Hepatocyte (in vitro differentiated cells): Measurements from ENCODE around the gene ITGB1. TPM values are rescaled to one million over a fixed set of nuclear protein-coding genes. Genes with fewer than 3 reads are reported as not detected.

ENCODE experiments used
- DNase-seq: peaks from one replicate; pipeline ENCODE4 v3.0.0-alpha.2; 2016; ENCODE audit warnings: low spot score
- H2AFZ ChIP-seq: fragments of 200-600 bp; sonication (generic); 2 replicates; pipeline ENCODE4 v1.6.0; 2016; ENCODE audit warnings: antibody characterized with exemption, mild to moderate bottlenecking
- H3K27ac ChIP-seq: fragments of 200-600 bp; sonication (generic); 2 replicates; pipeline ENCODE4 v1.5.1; 2016; ENCODE audit warnings: mild to moderate bottlenecking
- H3K27me3 ChIP-seq: fragments of 200-600 bp; sonication (generic); 2 replicates; pipeline ENCODE4 v1.6.1; 2016
- H3K36me3 ChIP-seq: fragments of 200-600 bp; sonication (generic); replicated peaks from 2 replicates; pipeline ENCODE4 v1.5.1; 2016; ENCODE audit warnings: low read depth; ENCODE audit not compliant: insufficient read depth
- H3K4me1 ChIP-seq: fragments of 200-600 bp; sonication (generic); 2 replicates; pipeline ENCODE4 v1.5.1; 2016; ENCODE audit warnings: mild to moderate bottlenecking, moderate library complexity; ENCODE audit not compliant: insufficient read depth
- H3K4me2 ChIP-seq: fragments of 200-600 bp; sonication (generic); 2 replicates; pipeline ENCODE4 v1.6.0; 2016
- H3K4me3 ChIP-seq: fragments of 200-600 bp; sonication (generic); 2 replicates; pipeline ENCODE4 v1.5.1; 2016; ENCODE audit warnings: mild to moderate bottlenecking
- H3K79me2 ChIP-seq: fragments of 200-600 bp; sonication (generic); 2 replicates; pipeline ENCODE4 v1.6.0; 2017; ENCODE audit warnings: mild to moderate bottlenecking
- H3K9me2 ChIP-seq: fragments of 200-600 bp; sonication (generic); replicated peaks from 2 replicates; pipeline ENCODE4 v1.6.0; 2017; ENCODE audit warnings: mild to moderate bottlenecking; ENCODE audit not compliant: insufficient read depth
- H3K9me3 ChIP-seq: fragments of 200-600 bp; sonication (generic); 2 replicates; pipeline ENCODE4 v1.5.1; 2016; ENCODE audit warnings: low read depth, mild to moderate bottlenecking
- H4K20me1 ChIP-seq: fragments of 200-600 bp; sonication (generic); 2 replicates; pipeline ENCODE4 v1.6.0; 2016; ENCODE audit warnings: mild to moderate bottlenecking; ENCODE audit not compliant: insufficient read depth, poor library complexity, severe bottlenecking
- CTCF ChIP-seq: fragments of 200-600 bp; sonication (generic); IDR thresholded peaks from 2 replicates; pipeline ENCODE4 v1.5.1; 2016; ENCODE audit warnings: antibody characterized with exemption, mild to moderate bottlenecking; ENCODE audit not compliant: poor library complexity
- EZH2 ChIP-seq: fragments of 200-600 bp; sonication (generic); IDR thresholded peaks from 2 replicates; pipeline ENCODE4 v1.6.1; 2016; ENCODE audit warnings: antibody characterized with exemption, mild to moderate bottlenecking, borderline replicate concordance
- EZH2phosphoT487 ChIP-seq: fragments of 200-600 bp; sonication (generic); IDR thresholded peaks from one replicate; pipeline ENCODE4 v1.6.1; 2018; ENCODE audit warnings: antibody characterized with exemption, mild to moderate bottlenecking, low read depth, moderate library complexity; ENCODE audit not compliant: unreplicated experiment, severe bottlenecking
- WGBS: methylation state at CpG from one replicate; pipeline ENCODE4 v1.1.6; 2016; ENCODE audit warnings: low lambda C conversion rate; ENCODE audit errors: missing lambda C conversion rate; 5-methylcytosine and 5-hydroxymethylcytosine counted together
- polyA plus RNA-seq: library from polyadenylated mRNA; unstranded; fragments of >200 nt; fragmentation: Nextera tagmentation; extraction: Ambion mirVana; gene quantifications from 2 replicates; pipeline ENCODE4 v1.2.1, GENCODE V29; 2016
- total RNA-seq: library from RNA; depleted of rRNA; stranded (reverse); fragments of >200 nt; gene quantifications from 2 replicates; pipeline ENCODE4 v1.2.3, GENCODE V29; 2014

Gene ITGB1
- total and polyA plus RNA-seq, 2 experiments from 2014 or later, result 291 to 552 TPM

- no peak overlapping the region for H3K4me3 ChIP-seq
- DNase-seq, result no peak
- no peaks in the 10 kb centered on the region for H4K20me1 ChIP-seq
- no peaks in the 10 kb centered on the region for H3K79me2 ChIP-seq
- no peak overlapping the region for H2AFZ ChIP-seq
- WGBS, result 93% methylated on average over 11 of the region's 11 CpGs
- no peaks in the 10 kb centered on the region for H3K36me3 ChIP-seq
- H3K27ac ChIP-seq, result no peak overlapping the region
- H3K9me3 ChIP-seq, result no peaks in the 10 kb centered on the region
- TF ChIP-seq CTCF (no peak), EZH2 (no peak), EZH2phosphoT487 (no peak)
- no peaks in the 10 kb centered on the region for H3K27me3 ChIP-seq
- H3K4me1 ChIP-seq, result no peaks in the 10 kb centered on the region
- H3K4me2 ChIP-seq, result no peak overlapping the region
- no peaks in the 10 kb centered on the region for H3K9me2 ChIP-seq
Measured at GRCh38 chr10:32888161-32888927, 69.7 kb downstream of the ITGB1 start.

- no peak for DNase-seq
- H3K9me2 ChIP-seq, result no peaks in the 10 kb centered on the region
- TF ChIP-seq CTCF (no peak), EZH2 (no peak), EZH2phosphoT487 (no peak)
- WGBS, result 90% methylated on average over 7 of the region's 7 CpGs
- no peaks in the 10 kb centered on the region for H4K20me1 ChIP-seq
- H3K36me3 ChIP-seq, result no peaks in the 10 kb centered on the region
- no peaks in the 10 kb centered on the region for H3K4me1 ChIP-seq
- H3K9me3 ChIP-seq, result no peaks in the 10 kb centered on the region
- no peaks in the 10 kb centered on the region for H3K79me2 ChIP-seq
- no peaks in the 10 kb centered on the region for H3K27me3 ChIP-seq
- no peak overlapping the region for H2AFZ ChIP-seq
- H3K4me3 ChIP-seq, result no peak overlapping the region
- H3K4me2 ChIP-seq, result no peak overlapping the region
- no peak overlapping the region for H3K27ac ChIP-seq
Measured at GRCh38 chr10:32887481-32887880, 70.5 kb downstream of the ITGB1 start.

GRCh38 chr10:32882076-32882475 lies 76.0 kb downstream of the ITGB1 start:
- 75% methylated on average over 6 of the region's 6 CpGs for WGBS

More at GRCh38 chr10:32882076-32882475, 76.0 kb downstream of the ITGB1 start:
- peak overlapping the region; percentile 17 for H3K27ac ChIP-seq
- H2AFZ ChIP-seq, result no peak overlapping the region
- no peak overlapping the region for H3K4me3 ChIP-seq
- DNase-seq, result peak; percentile 15
- no peaks in the 10 kb centered on the region for H3K4me1 ChIP-seq
- no peaks in the 10 kb centered on the region for H3K36me3 ChIP-seq
- H4K20me1 ChIP-seq, result no peaks in the 10 kb centered on the region
- H3K27me3 ChIP-seq, result no peaks in the 10 kb centered on the region
- no peaks in the 10 kb centered on the region for H3K79me2 ChIP-seq
- H3K4me2 ChIP-seq, result no peak overlapping the region
- TF ChIP-seq EZH2phosphoT487, result no peak
- no peak for TF ChIP-seq EZH2
- TF ChIP-seq CTCF, result no peak
- H3K9me3 ChIP-seq, result no peaks in the 10 kb centered on the region
- H3K9me2 ChIP-seq, result no peaks in the 10 kb centered on the region
